Astrocyte of the cerebellum (primary cell): ENCODE measurements around the gene CROCC.
"Not testable (repeated sequence)": the region's sequence is repeated elsewhere in the genome, so short reads cannot be mapped to it uniquely, and the experiment has no call there.

ENCODE experiments used
- DNase-seq: peaks from one replicate; pipeline ENCODE4 v3.0.0-alpha.2; 2011; ENCODE audit warnings: low read depth
- H3K4me3 ChIP-seq: 2 replicates; pipeline ENCODE4 v1.5.1; 2011; ENCODE audit warnings: mild to moderate bottlenecking, low read depth, low read length, moderate library complexity
- CTCF ChIP-seq: IDR thresholded peaks from 2 replicates; pipeline ENCODE4 v1.5.1; 2012; ENCODE audit warnings: low read length, low read depth, moderate library complexity, mild to moderate bottlenecking; ENCODE audit errors: missing control alignments
- in situ Hi-C: cut with HindIII; loops from 2 replicates; pipeline ENCODE4 v1.10.0; 2017; ENCODE audit warnings: low sequenced_read_pairs

The CROCC gene

GRCh38 chr1:16924216-16924918 lies 2.6 kb downstream of the CROCC start:
- TF ChIP-seq CTCF: no peak
- no peak overlapping the region for H3K4me3 ChIP-seq
- in situ Hi-C loops: no loop called here
- DNase-seq: no peak

GRCh38 chr1:16924919-16925477 lies 3.3 kb downstream of the CROCC start:
- TF ChIP-seq CTCF: peak; percentile 10
- in situ Hi-C loops: no loop called here
- DNase-seq: no peak
- H3K4me3 ChIP-seq: no peak overlapping the region

- in situ Hi-C loops: no loop called here
- TF ChIP-seq CTCF: no peak
- DNase-seq: no peak
- H3K4me3 ChIP-seq: no peak overlapping the region
Measured at GRCh38 chr1:16925635-16926490, 4.1 kb downstream of the CROCC start.

- in situ Hi-C loops: no loop called here
- no peak overlapping the region for H3K4me3 ChIP-seq
Measured at GRCh38 chr1:16926491-16927073, 4.9 kb downstream of the CROCC start.

GRCh38 chr1:16927256-16927655 lies 5.5 kb downstream of the CROCC start:
- DNase-seq: no peak
- in situ Hi-C loops: no loop called here
- TF ChIP-seq CTCF: no peak
- H3K4me3 ChIP-seq: no peak overlapping the region

More at GRCh38 chr1:16926491-16927073, 4.9 kb downstream of the CROCC start:
- peak; percentile 53 for DNase-seq
- no peak for TF ChIP-seq CTCF

- in situ Hi-C loops: no loop called here
- DNase-seq: no peak
- no peak for TF ChIP-seq CTCF
- H3K4me3 ChIP-seq: no peak overlapping the region
Measured at GRCh38 chr1:16927711-16928485, 6.2 kb downstream of the CROCC start.

- DNase-seq, in situ Hi-C loops, H3K4me3 ChIP-seq: not testable (repeated sequence)
Measured at GRCh38 chr1:16929146-16930041, 7.7 kb downstream of the CROCC start.
